GM12878 (cell line): ENCODE results near the gene ATRN. TPM values are rescaled to one million over a fixed set of nuclear protein-coding genes. Genes with fewer than 3 reads are reported as not detected.

Source experiments
- KLF5 ChIP-seq: fragments of 450-650 bp; IDR thresholded peaks from 2 replicates; pipeline ENCODE4 v1.6.1; 2014; ENCODE audit warnings: mild to moderate bottlenecking; ENCODE audit not compliant: partially characterized antibody
- MAX ChIP-seq: IDR thresholded peaks from 2 replicates; pipeline ENCODE4 v1.6.1; 2012; ENCODE audit warnings: low read depth, low read length, improper control_type of control experiment
- RCOR1 ChIP-seq: conservative IDR thresholded peaks from 2 replicates; pipeline ENCODE4 v1.6.1; 2012; ENCODE audit warnings: low read depth, low read length, improper control_type of control experiment
- REST ChIP-seq: IDR thresholded peaks from 2 replicates; pipeline ENCODE4 v1.6.1; 2012; ENCODE audit warnings: mild to moderate bottlenecking, low read depth, low read length
- SKIL ChIP-seq: fragments of 450-650 bp; IDR thresholded peaks from 2 replicates; pipeline ENCODE4 v1.6.1; 2017; ENCODE audit warnings: mild to moderate bottlenecking, low read depth, inconsistent platforms; ENCODE audit not compliant: poor library complexity, severe bottlenecking
- WRNIP1 ChIP-seq: IDR thresholded peaks from 2 replicates; pipeline ENCODE4 v1.6.1; 2011; ENCODE audit warnings: low read depth, low read length, improper control_type of control experiment, borderline replicate concordance
- polyA plus RNA-seq, 11 experiments: library from polyadenylated mRNA; depleted of rRNA in 4 of 11; unstranded in 6 of 11; stranded (reverse) in 5 of 11; fragments of >200 nt; fragmentation: Nextera tagmentation in 4 of 11; fragmentation: Illumina TruSeq in 1 of 11; extraction: Ambion mirVana in 4 of 11; extraction: Trizol in 1 of 11; gene quantifications; 1 replicate in 1 of 11; 2 replicates in 10 of 11; pipeline versions ENCODE4 v1.2.1 to v1.2.3, GENCODE V29; 2011 to 2016; ENCODE audit warnings: inconsistent platforms in 2 of 11, missing spikeins in 2 of 11, low read depth in 1 of 11
- total RNA-seq, 4 experiments: library from RNA; depleted of rRNA in 3 of 4; stranded (reverse); fragments of >200 nt in 3 of 4; fragmentation: Illumina TruSeq in 1 of 4; extraction: Trizol in 1 of 4; gene quantifications; 2 replicates each; pipeline versions ENCODE4 v1.2.1 to v1.2.3, GENCODE V29; 2013 to 2021

ATRN gene
- total and polyA plus RNA-seq, 10 of the 15 experiments (the other 5 are each of a cell fraction or from before 2014, with no cell fraction given) = 0.71 to 11.6 (median 6.9) TPM

- TF ChIP-seq REST (no peak), RCOR1 (no peak), WRNIP1 (no peak), KLF5 (no peak), SKIL (no peak), MAX (no peak)
Observed at GRCh38 chr20:3671986-3672546, 201.2 kb downstream of the ATRN start (continued).
